ENCODE measurements around the gene RAB8A.
A peak's percentile ranks its signal among the peaks of the same experiment; 100 is the strongest.

RAB8A gene

GRCh38 chr19:16064209-16064889, 47.3 kb upstream of the RAB8A start:
- H3K4me2 ChIP-seq (ENCODE audit: low read length) = no peak overlapping the region

GRCh38 chr19:16066611-16067104, 45.0 kb upstream of the RAB8A start:
- Histone ChIP-seq H3K27ac (ENCODE audit: low read depth, low read length, poor library complexity, severe bottlenecking) (no peak overlapping the region), H3K4me2 (ENCODE audit: low read length) (no peak overlapping the region), H3F3A (ENCODE audit: insufficient read depth, low read length) (no peaks in the 10 kb centered on the region), H3K9me2 (ENCODE audit: low read depth, low read length) (no peaks in the 10 kb centered on the region), H2AFZ (ENCODE audit: low read length) (no peak overlapping the region), H3K79me2 (ENCODE audit: insufficient read depth, low read length) (no peaks in the 10 kb centered on the region), H3K4me1 (ENCODE audit: insufficient read depth, low read length, severe bottlenecking) (peaks cover 15% of the 10 kb centered on the region), H3K27me3 (ENCODE audit: insufficient read depth, low read length) (no peaks in the 10 kb centered on the region), H3K9me3 (ENCODE audit: low read length) (no peaks in the 10 kb centered on the region), H3K36me3 (ENCODE audit: insufficient read depth, low read length) (no peaks in the 10 kb centered on the region), H4K20me1 (ENCODE audit: insufficient read depth, low read length) (no peaks in the 10 kb centered on the region), H3K9ac (ENCODE audit: low read length) (no peak overlapping the region), H3K4me3 (ENCODE audit: low read depth, low read length, poor library complexity, severe bottlenecking) (no peak overlapping the region)
- no peak for TF ChIP-seq EZH2 (IDR thresholded peaks at IDR 0.05; ENCODE audit: borderline replicate concordance, low read length)
- peak; percentile 74 for TF ChIP-seq CTCF (IDR thresholded peaks at IDR 0.05; ENCODE audit: low read length)

More at GRCh38 chr19:16064209-16064889, 47.3 kb upstream of the RAB8A start:
- no peaks in the 10 kb centered on the region for H3K9me3 ChIP-seq (ENCODE audit: low read length)
- no peak overlapping the region for H3K9ac ChIP-seq (ENCODE audit: low read length)
- no peak overlapping the region for H3K27ac ChIP-seq (ENCODE audit: low read depth, low read length, poor library complexity, severe bottlenecking)
- no peaks in the 10 kb centered on the region for H3K79me2 ChIP-seq (ENCODE audit: insufficient read depth, low read length)
- TF ChIP-seq EZH2 (IDR thresholded peaks at IDR 0.05; ENCODE audit: borderline replicate concordance, low read length) (no peak), CTCF (IDR thresholded peaks at IDR 0.05; ENCODE audit: low read length) (no peak)
- no peaks in the 10 kb centered on the region for H3K4me1 ChIP-seq (ENCODE audit: insufficient read depth, low read length, severe bottlenecking)
- no peaks in the 10 kb centered on the region for H3K9me2 ChIP-seq (ENCODE audit: low read depth, low read length)
- no peaks in the 10 kb centered on the region for H3K36me3 ChIP-seq (ENCODE audit: insufficient read depth, low read length)
- H3F3A ChIP-seq (ENCODE audit: insufficient read depth, low read length) = no peaks in the 10 kb centered on the region
- H3K4me3 ChIP-seq (ENCODE audit: low read depth, low read length, poor library complexity, severe bottlenecking) = no peak overlapping the region
- H4K20me1 ChIP-seq (ENCODE audit: insufficient read depth, low read length) = no peaks in the 10 kb centered on the region
- H3K27me3 ChIP-seq (ENCODE audit: insufficient read depth, low read length) = no peaks in the 10 kb centered on the region
- no peak overlapping the region for H2AFZ ChIP-seq (ENCODE audit: low read length)

GRCh38 chr19:16067205-16067938, 44.3 kb upstream of the RAB8A start:
- H4K20me1 ChIP-seq (ENCODE audit: insufficient read depth, low read length) = no peaks in the 10 kb centered on the region
- H3K36me3 ChIP-seq (ENCODE audit: insufficient read depth, low read length) = no peaks in the 10 kb centered on the region
- no peak overlapping the region for H3K4me3 ChIP-seq (ENCODE audit: low read depth, low read length, poor library complexity, severe bottlenecking)
- H3K79me2 ChIP-seq (ENCODE audit: insufficient read depth, low read length) = no peaks in the 10 kb centered on the region
- no peak overlapping the region for H3K9ac ChIP-seq (ENCODE audit: low read length)
- H3K4me2 ChIP-seq (ENCODE audit: low read length) = no peak overlapping the region
- H3F3A ChIP-seq (ENCODE audit: insufficient read depth, low read length) = no peaks in the 10 kb centered on the region
- no peaks in the 10 kb centered on the region for H3K27me3 ChIP-seq (ENCODE audit: insufficient read depth, low read length)
- no peak overlapping the region for H3K27ac ChIP-seq (ENCODE audit: low read depth, low read length, poor library complexity, severe bottlenecking)
- peaks cover 15% of the 10 kb centered on the region for H3K4me1 ChIP-seq (ENCODE audit: insufficient read depth, low read length, severe bottlenecking)
- TF ChIP-seq CTCF (IDR thresholded peaks at IDR 0.05; ENCODE audit: low read length) (no peak), EZH2 (IDR thresholded peaks at IDR 0.05; ENCODE audit: borderline replicate concordance, low read length) (no peak)
- H3K9me3 ChIP-seq (ENCODE audit: low read length) = no peaks in the 10 kb centered on the region
- no peaks in the 10 kb centered on the region for H3K9me2 ChIP-seq (ENCODE audit: low read depth, low read length)
- no peak overlapping the region for H2AFZ ChIP-seq (ENCODE audit: low read length)
